ENCODE results near the gene MYO15A.

MYO15A gene

GRCh38 chr17:18108401-18109312, at the start of gene MYO15A:
Gene MYO15A (plus strand): TSS chr17:18108756. CDS start chr17:18118801, 10,045 bp downstream.
- no peak for DNase-seq (ENCODE audit: low read depth, low spot score)
- Histone ChIP-seq H3K9me3 (ENCODE audit: control insufficient read depth, insufficient read depth, low read length) (no peaks in the 10 kb centered on the region), H3K27ac (ENCODE audit: low read length) (no peak within 1 kb of the TSS), H3K4me3 (ENCODE audit: low read length) (no peak within 1 kb of the TSS), H3K4me1 (ENCODE audit: control insufficient read depth, insufficient read depth, low read length) (no peaks in the 10 kb centered on the region), H3K36me3 (ENCODE audit: control insufficient read depth, insufficient read depth, low read length) (peaks cover 15% of the 10 kb centered on the region), H3K27me3 (ENCODE audit: control insufficient read depth, insufficient read depth, low read length) (no peaks in the 10 kb centered on the region)
- WGBS (ENCODE audit: insufficient coverage, insufficient read length): no CpG with 5 or more reads among the region's 17 CpGs

- Histone ChIP-seq H3K27me3 (ENCODE audit: control insufficient read depth, insufficient read depth, low read length) (no peaks in the 10 kb centered on the region), H3K4me1 (ENCODE audit: control insufficient read depth, insufficient read depth, low read length) (no peaks in the 10 kb centered on the region), H3K4me3 (ENCODE audit: low read length) (no peak overlapping the region), H3K9me3 (ENCODE audit: control insufficient read depth, insufficient read depth, low read length) (no peaks in the 10 kb centered on the region), H3K27ac (ENCODE audit: low read length) (no peak overlapping the region), H3K36me3 (ENCODE audit: control insufficient read depth, insufficient read depth, low read length) (peaks cover 8% of the 10 kb centered on the region; the same call in 1 of the 2 replicates)
- WGBS (ENCODE audit: insufficient coverage, insufficient read length): no CpG with 5 or more reads among the region's 5 CpGs
- DNase-seq (ENCODE audit: low read depth, low spot score): no peak
Measured at GRCh38 chr17:18059283-18059682, 49.3 kb upstream of the MYO15A start.

GRCh38 chr17:18064053-18064452, 44.5 kb upstream of the MYO15A start:
- H3K4me1 ChIP-seq (ENCODE audit: control insufficient read depth, insufficient read depth, low read length): no peaks in the 10 kb centered on the region
- H3K36me3 ChIP-seq (ENCODE audit: control insufficient read depth, insufficient read depth, low read length): peaks cover 5% of the 10 kb centered on the region; the same call in 1 of the 2 replicates
- DNase-seq (ENCODE audit: low read depth, low spot score): no peak
- no peaks in the 10 kb centered on the region for H3K9me3 ChIP-seq (ENCODE audit: control insufficient read depth, insufficient read depth, low read length)
- H3K27ac ChIP-seq (ENCODE audit: low read length): no peak overlapping the region
- no CpG with 5 or more reads among the region's 2 CpGs for WGBS (ENCODE audit: insufficient coverage, insufficient read length)
- H3K4me3 ChIP-seq (ENCODE audit: low read length): no peak overlapping the region
- H3K27me3 ChIP-seq (ENCODE audit: control insufficient read depth, insufficient read depth, low read length): no peaks in the 10 kb centered on the region

GRCh38 chr17:18065546-18065945, 43.0 kb upstream of the MYO15A start:
- Histone ChIP-seq H3K27ac (ENCODE audit: low read length) (no peak overlapping the region), H3K27me3 (ENCODE audit: control insufficient read depth, insufficient read depth, low read length) (no peaks in the 10 kb centered on the region), H3K4me3 (ENCODE audit: low read length) (no peak overlapping the region), H3K4me1 (ENCODE audit: control insufficient read depth, insufficient read depth, low read length) (no peaks in the 10 kb centered on the region), H3K9me3 (ENCODE audit: control insufficient read depth, insufficient read depth, low read length) (no peaks in the 10 kb centered on the region), H3K36me3 (ENCODE audit: control insufficient read depth, insufficient read depth, low read length) (peaks cover 5% of the 10 kb centered on the region; the same call in 1 of the 2 replicates)
- no CpG with 5 or more reads among the region's 11 CpGs for WGBS (ENCODE audit: insufficient coverage, insufficient read length)
- no peak for DNase-seq (ENCODE audit: low read depth, low spot score)

- H3K36me3 ChIP-seq (ENCODE audit: control insufficient read depth, insufficient read depth, low read length): peaks cover 5% of the 10 kb centered on the region; the same call in 1 of the 2 replicates
- DNase-seq (ENCODE audit: low read depth, low spot score): no peak
- H3K9me3 ChIP-seq (ENCODE audit: control insufficient read depth, insufficient read depth, low read length): no peaks in the 10 kb centered on the region
- no CpG with 5 or more reads among the region's 4 CpGs for WGBS (ENCODE audit: insufficient coverage, insufficient read length)
- no peak overlapping the region for H3K4me3 ChIP-seq (ENCODE audit: low read length)
- H3K4me1 ChIP-seq (ENCODE audit: control insufficient read depth, insufficient read depth, low read length): no peaks in the 10 kb centered on the region
- H3K27me3 ChIP-seq (ENCODE audit: control insufficient read depth, insufficient read depth, low read length): no peaks in the 10 kb centered on the region
- H3K27ac ChIP-seq (ENCODE audit: low read length): no peak overlapping the region
Measured at GRCh38 chr17:18066866-18067265, 41.7 kb upstream of the MYO15A start.

- H3K27me3 ChIP-seq (ENCODE audit: control insufficient read depth, insufficient read depth, low read length): no peaks in the 10 kb centered on the region
- no peak overlapping the region for H3K27ac ChIP-seq (ENCODE audit: low read length)
- H3K36me3 ChIP-seq (ENCODE audit: control insufficient read depth, insufficient read depth, low read length): peaks cover 2% of the 10 kb centered on the region; the same call in 1 of the 2 replicates
- no CpG with 5 or more reads among the region's 2 CpGs for WGBS (ENCODE audit: insufficient coverage, insufficient read length)
- no peak for DNase-seq (ENCODE audit: low read depth, low spot score)
- H3K9me3 ChIP-seq (ENCODE audit: control insufficient read depth, insufficient read depth, low read length): no peaks in the 10 kb centered on the region
- no peak overlapping the region for H3K4me3 ChIP-seq (ENCODE audit: low read length)
- H3K4me1 ChIP-seq (ENCODE audit: control insufficient read depth, insufficient read depth, low read length): no peaks in the 10 kb centered on the region
Measured at GRCh38 chr17:18069101-18069500, 39.5 kb upstream of the MYO15A start.

GRCh38 chr17:18070861-18071340, 37.7 kb upstream of the MYO15A start:
- H3K27me3 ChIP-seq (ENCODE audit: control insufficient read depth, insufficient read depth, low read length): no peaks in the 10 kb centered on the region
- H3K4me3 ChIP-seq (ENCODE audit: low read length): no peak overlapping the region
- DNase-seq (ENCODE audit: low read depth, low spot score): no peak
- H3K27ac ChIP-seq (ENCODE audit: low read length): no peak overlapping the region
- no peaks in the 10 kb centered on the region for H3K4me1 ChIP-seq (ENCODE audit: control insufficient read depth, insufficient read depth, low read length)
- no CpG with 5 or more reads among the region's 8 CpGs for WGBS (ENCODE audit: insufficient coverage, insufficient read length)
- no peaks in the 10 kb centered on the region for H3K9me3 ChIP-seq (ENCODE audit: control insufficient read depth, insufficient read depth, low read length)
- peaks cover 2% of the 10 kb centered on the region; the same call in 1 of the 2 replicates for H3K36me3 ChIP-seq (ENCODE audit: control insufficient read depth, insufficient read depth, low read length)

GRCh38 chr17:18071751-18072150, 36.8 kb upstream of the MYO15A start:
- no peak overlapping the region for H3K4me3 ChIP-seq (ENCODE audit: low read length)
- DNase-seq (ENCODE audit: low read depth, low spot score): no peak
- H3K27me3 ChIP-seq (ENCODE audit: control insufficient read depth, insufficient read depth, low read length): no peaks in the 10 kb centered on the region
- no peaks in the 10 kb centered on the region for H3K9me3 ChIP-seq (ENCODE audit: control insufficient read depth, insufficient read depth, low read length)
- no peak overlapping the region for H3K27ac ChIP-seq (ENCODE audit: low read length)
- no peaks in the 10 kb centered on the region for H3K36me3 ChIP-seq (ENCODE audit: control insufficient read depth, insufficient read depth, low read length)
- H3K4me1 ChIP-seq (ENCODE audit: control insufficient read depth, insufficient read depth, low read length): no peaks in the 10 kb centered on the region

- H3K4me1 ChIP-seq (ENCODE audit: control insufficient read depth, insufficient read depth, low read length): no peaks in the 10 kb centered on the region
- no peak overlapping the region for H3K27ac ChIP-seq (ENCODE audit: low read length)
- no peak for DNase-seq (ENCODE audit: low read depth, low spot score)
- no peaks in the 10 kb centered on the region for H3K27me3 ChIP-seq (ENCODE audit: control insufficient read depth, insufficient read depth, low read length)
- no peaks in the 10 kb centered on the region for H3K36me3 ChIP-seq (ENCODE audit: control insufficient read depth, insufficient read depth, low read length)
- WGBS (ENCODE audit: insufficient coverage, insufficient read length): no CpG with 5 or more reads among the region's 6 CpGs
- H3K4me3 ChIP-seq (ENCODE audit: low read length): no peak overlapping the region
- H3K9me3 ChIP-seq (ENCODE audit: control insufficient read depth, insufficient read depth, low read length): no peaks in the 10 kb centered on the region
Measured at GRCh38 chr17:18074566-18075272, 33.8 kb upstream of the MYO15A start.

GRCh38 chr17:18076936-18077335, 31.6 kb upstream of the MYO15A start:
- Histone ChIP-seq H3K9me3 (ENCODE audit: control insufficient read depth, insufficient read depth, low read length) (no peaks in the 10 kb centered on the region), H3K27me3 (ENCODE audit: control insufficient read depth, insufficient read depth, low read length) (no peaks in the 10 kb centered on the region), H3K4me3 (ENCODE audit: low read length) (no peak overlapping the region), H3K27ac (ENCODE audit: low read length) (no peak overlapping the region), H3K36me3 (ENCODE audit: control insufficient read depth, insufficient read depth, low read length) (no peaks in the 10 kb centered on the region), H3K4me1 (ENCODE audit: control insufficient read depth, insufficient read depth, low read length) (no peaks in the 10 kb centered on the region)
- no CpG with 5 or more reads among the region's 7 CpGs for WGBS (ENCODE audit: insufficient coverage, insufficient read length)
- no peak for DNase-seq (ENCODE audit: low read depth, low spot score)
